GM19463 (cell line): ENCODE results near the gene TSPAN7.
A peak's percentile ranks its signal among the peaks of the same experiment; 100 is the strongest.

Source experiments
- ATAC-seq: cut with Tn5 transposase; IDR thresholded peaks from one replicate; pipeline ENCODE4 v1.9.1; 2021; ENCODE audit warnings: mild to moderate bottlenecking, moderate library complexity; ENCODE audit not compliant: unreplicated experiment

TSPAN7 gene

DNA sequence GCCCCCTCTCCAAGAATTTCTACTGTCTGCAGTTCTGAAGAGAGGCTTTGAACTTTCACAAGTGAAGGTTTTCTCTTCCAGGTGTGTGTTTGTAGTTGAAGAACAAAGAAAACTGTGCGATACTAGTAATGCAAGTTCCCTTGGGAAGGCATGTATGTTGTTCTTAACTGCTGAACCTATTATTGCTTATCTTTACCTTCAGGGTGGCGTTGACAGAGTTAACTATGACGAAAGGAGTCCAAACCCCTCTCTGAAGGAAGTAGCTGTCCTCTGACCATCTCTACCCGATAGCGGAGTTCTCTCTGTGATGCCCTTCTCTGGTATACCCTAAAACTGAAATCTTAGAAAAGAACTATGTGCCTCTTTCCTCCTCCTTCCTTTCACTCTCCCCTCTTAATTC lies 79.9 kb downstream of the TSPAN7 start:
- ATAC-seq = no peak

DNA sequence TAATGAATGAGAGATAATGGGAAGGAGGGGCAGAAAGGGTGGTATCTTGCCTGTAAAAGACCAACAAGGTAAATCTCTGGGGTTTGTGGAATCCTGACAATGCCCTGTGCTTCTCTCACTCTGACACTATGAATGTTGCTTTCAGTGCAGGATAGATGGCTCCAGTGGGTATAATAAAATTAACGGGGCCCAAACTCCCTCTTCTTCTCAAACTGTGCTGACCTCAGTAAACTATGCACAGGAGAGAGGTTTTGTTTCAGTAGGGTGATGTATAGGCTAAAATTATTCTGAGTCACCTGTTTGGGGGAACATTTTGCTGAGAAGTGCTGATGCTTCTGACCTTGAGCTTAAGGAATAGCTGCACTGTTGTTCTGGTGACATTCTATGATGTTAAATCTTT lies 82.6 kb downstream of the TSPAN7 start:
- ATAC-seq = no peak

DNA sequence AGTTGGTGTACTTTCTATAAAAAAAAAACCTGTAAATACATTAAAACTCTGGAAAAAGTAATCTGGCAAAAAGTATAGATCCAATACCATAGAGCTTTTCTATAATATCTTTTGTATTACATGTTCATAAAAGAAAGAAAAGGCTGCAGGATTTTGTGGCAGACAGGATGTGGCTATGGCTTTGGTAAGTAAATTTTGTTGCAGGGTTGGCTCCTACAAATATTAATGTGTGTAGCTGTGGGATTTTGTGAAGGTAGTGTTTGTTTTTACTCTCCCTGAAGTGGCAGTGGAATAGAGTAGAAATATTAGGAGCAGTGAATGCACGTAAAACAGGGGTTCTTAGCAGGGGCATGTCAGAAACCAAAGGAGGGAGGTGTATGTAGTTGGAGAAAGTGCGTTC lies 84.8 kb downstream of the TSPAN7 start:
- no peak for ATAC-seq

DNA sequence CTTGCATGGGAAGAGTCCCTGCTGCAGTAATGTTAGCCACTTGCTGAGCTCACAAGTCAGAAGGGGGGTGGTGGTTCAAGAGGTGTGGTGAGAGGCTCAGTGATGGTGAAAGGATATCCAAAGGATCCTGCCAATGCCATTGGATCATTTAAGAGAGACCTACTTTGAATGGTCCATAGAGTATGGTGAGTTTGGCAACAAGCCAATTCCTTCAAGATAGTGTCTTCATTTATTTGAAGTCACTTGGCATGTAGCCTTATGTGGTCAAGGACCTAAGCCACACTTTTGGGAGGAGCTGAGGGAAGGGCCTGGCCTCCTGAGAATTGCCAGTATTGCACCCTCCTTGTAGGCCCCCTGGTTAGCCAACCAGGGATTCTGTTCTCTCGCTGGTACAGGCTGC lies 87.9 kb downstream of the TSPAN7 start:
- no peak for ATAC-seq

DNA sequence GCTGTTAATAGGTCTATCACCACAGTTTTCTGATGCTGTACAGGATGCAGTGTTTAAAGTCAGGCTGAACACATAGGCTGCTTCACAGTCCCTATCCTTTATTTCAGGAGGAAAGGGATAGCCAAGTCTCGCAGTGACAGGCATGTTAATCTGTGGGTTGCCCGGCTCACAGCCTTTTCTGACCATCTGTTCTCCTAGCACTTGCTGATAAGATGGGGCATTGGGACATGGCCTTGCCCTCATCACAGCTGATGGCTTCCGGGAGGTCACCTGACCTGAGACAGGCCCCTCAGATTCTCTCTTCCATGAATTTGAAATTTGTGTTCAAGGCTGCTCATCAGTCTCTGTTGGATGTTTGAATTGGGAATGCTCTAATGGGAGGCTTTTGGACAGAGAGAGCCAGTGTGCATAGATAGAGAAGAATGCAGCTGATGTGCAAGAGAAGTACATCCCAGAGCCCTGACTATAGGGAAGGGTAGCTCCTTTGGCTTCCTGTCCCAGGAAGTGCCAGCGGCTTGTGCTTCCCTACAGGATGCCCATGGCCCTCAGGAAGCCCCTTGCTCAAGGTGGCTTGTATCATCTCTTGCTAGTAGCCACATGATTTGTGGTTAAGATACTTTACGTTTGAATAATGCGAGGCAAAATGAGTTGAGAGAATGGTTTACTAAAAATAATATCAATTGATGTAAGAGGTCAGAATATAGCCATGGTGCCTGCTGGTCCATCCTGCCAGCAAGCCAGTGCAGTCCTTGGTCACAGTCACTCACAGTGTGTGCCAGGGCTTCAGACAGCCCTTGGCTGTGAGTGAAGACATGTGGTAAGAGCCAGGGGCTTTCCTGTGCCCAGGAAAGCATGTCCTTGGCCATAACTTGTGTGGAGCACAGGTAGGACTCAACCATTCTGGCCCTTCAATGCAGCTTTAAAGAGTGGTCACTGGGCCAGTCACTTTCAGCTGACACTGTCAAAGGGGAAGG lies 88.6 kb downstream of the TSPAN7 start:
- ATAC-seq = no peak

DNA sequence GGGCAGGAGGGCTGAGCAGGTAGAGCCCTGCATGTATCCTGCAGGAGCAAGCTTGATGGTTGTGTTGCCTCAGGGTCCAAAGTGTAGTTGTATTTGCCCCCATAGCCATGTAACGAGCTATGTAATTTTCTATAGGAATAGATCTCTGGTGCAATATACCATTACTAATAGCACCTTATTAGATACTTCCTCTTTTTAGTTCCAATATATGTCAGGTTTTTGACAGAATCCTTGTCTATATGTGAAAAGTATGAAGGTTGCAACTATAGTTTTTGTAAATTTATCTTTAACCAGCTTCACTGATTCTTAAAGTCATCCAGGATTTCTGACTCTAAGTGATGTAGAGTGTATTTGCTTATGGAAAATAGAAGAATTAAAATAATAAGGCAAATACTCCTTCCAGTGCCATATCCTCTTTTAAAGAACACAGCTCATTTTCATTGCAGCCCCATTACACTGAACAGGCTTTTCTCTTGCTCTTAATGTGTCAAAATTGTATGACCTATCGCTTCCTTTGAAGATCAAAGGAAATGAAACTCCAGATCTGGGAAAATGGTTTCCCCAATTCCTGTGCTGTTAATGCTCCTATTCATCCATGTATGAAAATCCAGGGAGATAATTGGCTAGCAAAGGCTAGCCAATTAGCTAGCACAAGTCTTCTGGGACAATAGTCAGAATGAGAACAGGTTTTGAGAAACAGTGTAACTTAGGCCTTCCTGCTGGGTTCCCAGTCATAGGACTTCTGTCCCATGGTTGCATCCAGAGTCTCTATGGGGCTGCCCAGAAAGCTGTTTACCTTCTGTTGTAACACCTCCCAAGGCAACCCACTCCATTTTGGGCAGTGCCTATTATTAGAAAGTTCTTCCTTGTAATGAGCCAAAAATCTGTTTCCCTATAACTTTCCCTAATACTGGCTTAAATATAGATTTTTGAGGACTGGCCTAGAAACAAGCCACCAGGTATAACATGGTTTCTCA lies 90.6 kb downstream of the TSPAN7 start:
- no peak for ATAC-seq

DNA sequence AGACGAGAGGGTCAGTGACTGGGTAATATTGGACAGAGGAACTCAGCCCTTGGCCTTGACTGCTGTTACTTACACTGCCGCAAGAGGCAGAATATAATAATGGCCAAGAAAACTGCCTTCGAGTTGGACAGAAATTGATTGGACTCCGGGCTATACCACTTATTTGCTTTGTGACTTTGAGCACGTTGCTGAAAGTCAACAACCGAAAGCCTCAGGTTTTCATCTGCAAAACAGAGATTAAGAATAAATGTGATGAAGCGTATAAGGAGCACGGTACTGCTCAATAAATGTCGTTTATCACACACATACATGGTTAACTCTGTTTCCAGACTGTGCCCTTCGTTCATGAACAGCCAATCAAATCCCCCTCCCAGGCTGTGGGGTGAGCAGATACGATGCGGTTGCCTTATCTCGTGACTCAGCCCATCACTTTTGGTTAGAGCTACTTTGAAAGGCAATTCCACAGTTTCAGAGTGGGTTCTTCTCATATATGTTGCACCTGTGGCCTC lies 91.6 kb downstream of the TSPAN7 start:
- no peak for ATAC-seq

DNA sequence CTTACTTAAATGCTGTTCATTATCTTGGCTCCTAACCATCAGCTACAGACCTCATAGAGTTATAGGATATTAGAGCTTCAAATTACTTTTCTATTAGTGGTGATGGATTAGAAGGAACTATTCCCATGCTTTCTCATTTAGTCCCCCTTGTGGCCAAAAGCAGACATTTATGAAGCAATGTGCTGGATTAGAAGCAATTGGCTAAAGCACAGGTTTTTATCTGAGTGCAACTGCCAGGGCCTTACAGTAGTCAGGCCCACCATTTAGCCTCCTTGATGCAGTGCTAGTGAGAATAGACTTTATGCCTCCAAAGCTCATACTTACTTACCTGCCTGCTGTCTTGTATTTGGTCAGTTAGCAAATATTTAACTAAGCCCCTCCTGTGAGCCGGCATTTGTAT lies 93.0 kb downstream of the TSPAN7 start:
- no peak for ATAC-seq

DNA sequence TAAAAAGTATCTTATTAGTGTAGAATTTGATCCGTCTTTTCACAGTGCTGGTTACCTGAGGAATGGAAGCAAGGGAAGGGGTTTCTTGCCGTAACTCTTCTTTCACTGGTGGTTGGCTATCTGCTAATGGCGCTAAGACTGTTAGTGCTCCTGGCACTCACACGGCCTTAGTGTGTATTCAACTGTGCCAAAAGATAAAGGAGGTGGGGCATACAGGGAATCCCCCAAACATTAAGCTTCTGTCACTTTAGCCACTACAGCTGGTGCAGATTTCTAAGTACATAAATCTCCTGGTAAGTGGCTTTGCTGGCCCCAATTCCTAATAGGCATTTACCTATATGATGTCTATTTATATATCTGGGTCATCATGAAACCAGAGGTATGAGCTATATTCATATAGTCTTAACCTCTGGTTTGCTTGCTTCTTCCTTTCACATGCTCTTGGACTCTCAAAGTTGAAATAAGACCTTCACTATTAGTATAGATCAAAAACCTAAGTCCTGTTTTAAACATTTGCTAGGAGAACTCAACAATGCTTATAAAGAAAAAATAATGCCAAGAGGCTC lies 95.1 kb downstream of the TSPAN7 start:
- peak; percentile 42 for ATAC-seq

DNA sequence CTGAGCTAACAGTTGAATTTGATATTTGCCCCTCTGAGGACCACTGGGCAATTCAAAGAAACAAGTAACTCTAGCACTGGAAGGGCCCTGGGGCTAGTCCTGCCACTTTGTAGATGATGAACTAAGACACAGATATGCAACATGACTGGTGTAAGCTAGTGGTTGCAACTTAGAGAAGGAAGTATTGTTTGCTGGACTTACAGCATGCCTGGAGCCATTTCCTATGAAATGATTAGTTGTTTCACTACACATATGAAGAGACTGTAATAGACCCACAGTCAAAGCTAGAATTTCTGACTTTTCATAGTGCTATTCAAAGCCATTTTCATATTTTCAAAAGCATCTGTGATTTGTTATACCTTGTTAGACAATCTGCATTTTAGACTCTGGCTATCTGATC lies 96.2 kb downstream of the TSPAN7 start:
- ATAC-seq = peak; percentile 40

DNA sequence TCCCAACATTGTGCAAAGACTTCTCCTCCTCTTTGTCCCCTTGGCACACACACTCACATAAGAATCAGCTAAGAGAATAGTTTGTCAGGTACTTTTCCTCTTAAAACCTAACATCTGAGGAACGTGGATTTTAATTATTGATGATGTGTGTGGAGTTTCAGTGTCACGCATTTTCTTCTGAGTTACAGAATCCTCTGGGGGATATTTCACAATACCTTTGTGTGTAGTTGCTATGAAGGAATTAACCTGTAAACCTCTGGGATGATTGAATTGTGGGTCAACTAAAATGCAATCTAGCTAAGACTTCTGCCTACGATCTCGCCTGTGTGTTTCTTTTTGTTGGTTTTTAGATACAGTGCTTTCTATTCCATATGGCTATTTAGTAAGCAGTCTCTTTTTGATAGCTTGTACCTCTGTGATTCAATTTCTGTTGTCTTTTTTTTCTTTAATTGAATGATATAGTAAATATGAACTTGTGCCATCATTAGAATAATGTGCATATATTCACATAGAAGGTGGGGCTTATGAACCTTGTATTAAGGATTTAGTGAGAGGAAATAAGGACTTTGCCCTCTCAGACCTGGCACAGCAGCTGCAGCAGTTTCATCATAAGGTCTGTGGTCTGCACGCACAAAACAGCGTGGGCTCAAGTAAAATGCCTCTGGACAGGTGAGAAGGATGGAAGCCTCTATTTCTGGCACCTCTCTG lies 99.2 kb downstream of the TSPAN7 start:
- no peak for ATAC-seq

DNA sequence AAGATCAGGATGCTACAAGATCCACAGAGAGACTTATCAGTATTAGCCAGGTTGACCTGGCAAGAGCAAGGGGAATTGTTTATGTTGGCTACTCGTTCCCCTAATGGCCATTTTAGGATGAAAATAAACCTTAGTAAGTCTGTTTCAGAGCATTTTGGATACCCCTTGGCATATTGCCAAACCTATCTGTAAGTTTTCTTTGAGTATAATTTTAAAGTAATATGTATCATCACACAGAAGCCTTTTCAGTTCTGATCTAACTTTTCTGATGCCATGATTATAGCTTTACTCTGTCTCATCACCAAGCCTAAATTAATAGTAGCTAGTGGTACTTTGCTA lies 99.7 kb downstream of the TSPAN7 start:
- ATAC-seq = no peak

DNA sequence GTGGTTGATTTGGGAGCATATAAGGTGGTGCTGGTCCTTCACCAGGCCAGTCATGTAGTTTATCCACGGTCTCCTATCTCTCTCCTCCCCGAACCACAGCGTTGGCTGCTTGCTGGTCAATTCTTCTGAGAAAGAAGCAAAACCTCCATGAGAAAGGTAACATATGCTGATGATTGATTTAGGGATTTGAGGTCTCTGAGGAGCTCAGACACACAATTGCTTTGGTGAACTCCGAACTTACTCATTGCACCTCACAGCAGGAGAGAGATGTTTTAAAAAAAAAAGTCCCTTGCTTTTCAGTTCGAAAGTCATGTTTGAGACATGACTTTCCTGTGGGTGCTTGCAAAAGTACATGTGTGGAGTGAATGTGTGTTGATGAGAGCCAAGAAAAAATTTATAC lies 100.2 kb downstream of the TSPAN7 start:
- peak; percentile 56 for ATAC-seq

DNA sequence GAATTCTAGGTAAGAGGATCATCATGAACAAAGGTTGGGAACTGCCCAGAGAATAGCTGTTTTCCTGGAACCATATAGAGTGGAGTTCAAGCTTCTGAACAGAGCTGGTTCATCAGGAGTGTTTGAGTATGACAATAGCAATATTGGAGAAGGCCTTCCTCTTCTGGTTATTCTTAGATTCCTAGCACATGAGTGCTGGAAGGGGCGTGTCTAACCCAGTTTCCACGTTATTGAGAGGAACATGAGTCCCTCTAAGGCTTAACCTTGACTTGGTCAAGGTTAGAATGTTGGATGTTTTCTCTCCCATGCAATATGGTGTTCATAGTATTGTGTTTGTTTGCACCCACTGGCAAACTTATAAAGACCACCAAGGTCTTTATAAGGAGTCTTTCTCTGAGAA lies 101.3 kb downstream of the TSPAN7 start:
- no peak for ATAC-seq

DNA sequence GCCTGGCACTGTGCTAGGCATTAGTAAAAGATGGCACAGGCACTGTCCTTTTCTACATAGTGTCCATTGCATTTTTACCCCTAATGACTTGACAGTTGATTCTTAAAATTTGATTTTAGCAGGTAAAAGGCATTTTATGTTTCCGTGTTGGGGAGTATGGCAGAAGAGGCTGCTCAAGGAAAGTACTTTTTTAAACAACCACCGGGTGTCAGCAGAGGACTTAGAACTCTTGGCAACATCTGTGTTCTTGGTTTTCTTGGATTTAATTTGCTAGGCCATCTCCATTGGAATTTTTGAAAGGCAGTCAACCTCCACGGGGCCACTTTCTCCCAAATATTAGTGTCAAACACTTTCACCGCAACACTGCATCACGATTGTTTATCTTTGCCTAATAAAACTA lies 102.9 kb downstream of the TSPAN7 start:
- ATAC-seq = no peak

DNA sequence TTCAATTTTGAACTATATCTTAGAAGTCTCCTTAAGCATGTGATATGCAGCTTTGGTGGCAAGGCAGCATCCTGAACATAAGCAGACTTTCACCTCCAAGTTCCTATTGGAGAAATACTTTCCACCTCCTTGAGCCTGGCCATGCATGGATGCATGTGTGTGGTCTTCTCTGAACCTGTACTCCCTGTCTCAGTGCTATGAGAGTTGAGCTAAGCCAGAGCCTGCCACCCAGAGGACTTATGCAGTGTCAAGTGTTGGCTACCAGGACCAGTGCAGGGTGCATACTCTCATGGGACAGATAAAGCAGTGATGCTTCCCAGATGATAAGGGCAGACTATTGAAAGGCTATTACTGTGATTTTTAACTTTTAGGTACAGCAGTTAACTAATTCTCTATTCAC lies 105.6 kb downstream of the TSPAN7 start:
- no peak for ATAC-seq

DNA sequence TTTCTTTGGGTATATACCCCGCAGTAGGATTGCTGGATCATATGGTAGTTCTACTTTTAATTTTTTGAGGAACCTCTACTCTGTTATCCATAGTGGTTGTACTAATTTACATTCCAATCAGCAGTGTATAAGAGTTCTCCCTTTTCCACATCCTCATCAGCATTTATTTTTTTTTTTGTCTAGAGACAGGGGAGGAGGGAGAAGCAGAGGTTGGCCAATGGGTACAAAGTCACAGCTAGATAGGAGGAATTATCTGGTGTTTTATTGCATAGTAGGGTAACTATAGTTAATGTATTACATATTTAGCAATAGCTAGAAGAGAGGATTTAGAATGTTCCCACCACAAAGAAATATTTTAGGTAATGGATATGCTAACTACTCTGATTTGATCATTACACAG lies 107.4 kb downstream of the TSPAN7 start:
- ATAC-seq = no peak

DNA sequence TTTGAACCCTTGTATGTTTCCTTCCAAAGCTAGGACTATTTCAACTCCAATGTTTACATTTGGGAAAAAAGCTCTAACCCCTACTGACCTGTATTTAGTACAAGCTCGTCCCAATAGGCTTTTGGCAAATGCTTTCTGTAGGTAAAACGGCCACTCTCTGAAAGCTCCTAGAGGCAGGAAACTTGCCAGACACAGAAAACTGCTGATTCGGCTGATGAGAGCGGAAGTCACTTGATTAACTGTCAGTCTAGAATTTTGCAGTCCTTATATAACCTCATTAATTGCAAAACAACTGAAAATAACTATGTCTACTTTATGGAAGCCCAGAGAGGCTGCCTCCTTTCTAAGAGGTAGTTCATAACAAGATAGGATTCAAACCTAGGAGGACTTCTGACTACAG lies 108.1 kb downstream of the TSPAN7 start:
- ATAC-seq = no peak

DNA sequence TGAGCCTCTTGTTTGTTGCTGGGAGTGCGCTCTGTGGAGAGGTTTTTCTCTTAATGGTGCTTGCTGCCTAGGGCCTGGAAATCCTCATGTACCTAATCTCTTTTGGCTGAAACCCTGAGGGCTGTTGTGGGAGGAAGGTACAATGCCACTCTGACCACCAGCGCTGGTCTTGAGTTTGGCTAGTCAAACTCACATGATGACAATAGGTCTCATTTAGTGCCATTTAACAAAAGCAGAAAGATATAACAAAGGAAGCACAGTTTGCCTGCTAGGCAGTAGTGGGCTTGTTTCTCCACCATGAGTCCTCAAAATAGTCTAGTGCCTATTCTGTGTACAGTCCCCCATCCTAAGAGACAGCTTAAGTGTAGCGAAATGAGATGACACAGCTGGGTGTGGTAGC lies 111.3 kb downstream of the TSPAN7 start:
- ATAC-seq = no peak

DNA sequence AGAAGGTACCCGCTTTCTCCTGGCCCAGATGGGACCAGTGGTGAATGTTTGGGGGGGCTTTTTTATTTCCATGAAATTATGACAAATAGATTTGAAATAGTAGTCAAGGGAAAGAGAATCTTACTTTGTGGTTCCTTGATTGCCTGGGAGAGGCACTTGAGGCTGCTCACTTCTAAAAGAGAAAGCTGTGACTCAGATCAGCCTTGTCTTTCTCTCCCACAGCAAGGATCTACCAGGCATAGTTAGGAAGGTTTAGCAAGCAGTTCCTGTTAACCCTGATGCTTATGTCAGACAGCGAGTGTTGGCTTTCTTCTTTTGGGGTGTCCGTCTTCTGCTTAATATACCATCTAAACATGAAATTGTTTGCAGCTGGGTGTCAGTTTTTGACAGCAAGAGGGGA lies 114.5 kb downstream of the TSPAN7 start:
- no peak for ATAC-seq

DNA sequence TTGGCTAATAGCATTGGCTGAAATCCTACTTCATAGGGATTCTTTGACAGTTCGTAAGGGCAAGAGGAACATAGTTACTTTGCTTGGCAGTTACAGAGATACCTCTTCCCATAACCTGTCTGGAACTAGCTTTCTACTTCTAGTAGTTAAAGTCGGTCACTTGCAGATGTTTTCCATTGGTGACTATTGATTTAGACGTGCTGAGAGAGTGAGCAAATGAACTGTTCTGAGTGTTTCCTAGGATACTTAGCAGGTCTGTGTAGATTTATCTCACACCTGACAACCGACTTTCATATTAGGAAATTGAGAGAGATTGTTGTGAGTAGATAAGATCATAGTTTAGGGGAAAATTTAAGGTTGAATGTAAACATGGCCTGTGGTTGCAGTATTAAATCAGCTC lies 116.8 kb downstream of the TSPAN7 start:
- no peak for ATAC-seq
